Activated naive CD8-positive, alpha-beta T cell treated with anti-CD3 and anti-CD28 coated beads, Interleukin-2, amount 10 ng/mL, durations not matched to agents 7 days and 5 days (primary cell): Measurements from ENCODE around the gene KIAA1217. TPM values are rescaled to one million over a fixed set of nuclear protein-coding genes. Genes with fewer than 3 reads are reported as not detected.
"Not testable (repeated sequence)": the region's sequence is repeated elsewhere in the genome, so short reads cannot be mapped to it uniquely, and the experiment has no call there.

ENCODE experiments used
- ATAC-seq: fragments of 150-1000 bp; cut with Tn5 transposase; one replicate; pipeline ENCODE4 v1.10.0; 2021; ENCODE audit warnings: low read depth, moderate library complexity
- POLR2A ChIA-PET: fragments of 350-600 bp; sonication (Branson Sonifier 250); formaldehyde crosslinking; loops from one replicate; lab custom pipeline; 2021; ENCODE audit warnings: antibody characterized with exemption; lab: Charles Lee
- DNase-seq: peaks from one replicate; pipeline ENCODE4 v3.0.0; 2021
- H3K27ac Mint-ChIP-seq: one replicate; pipeline ENCODE4 v1.8.0; 2022; ENCODE audit warnings: mild to moderate bottlenecking, mixed read lengths
- H3K27me3 Mint-ChIP-seq: one replicate; pipeline ENCODE4 v1.8.0; 2022; ENCODE audit warnings: mild to moderate bottlenecking, moderate library complexity, mixed read lengths
- H3K36me3 Mint-ChIP-seq: one replicate; pipeline ENCODE4 v1.8.0; 2021; ENCODE audit warnings: mild to moderate bottlenecking, mixed read lengths
- H3K4me1 Mint-ChIP-seq: one replicate; pipeline ENCODE4 v1.8.0; 2021; ENCODE audit warnings: mixed read lengths
- H3K4me3 Mint-ChIP-seq: one replicate; pipeline ENCODE4 v1.8.0; 2022; ENCODE audit warnings: mild to moderate bottlenecking, moderate library complexity, mixed read lengths
- H3K9me3 Mint-ChIP-seq: one replicate; pipeline ENCODE4 v1.8.0; 2021; ENCODE audit warnings: mixed read lengths
- total RNA-seq, 2 experiments: library from RNA; stranded (reverse); gene quantifications; one replicate each; pipeline ENCODE4 v1.2.3, GENCODE V29; 2021

The KIAA1217 gene
- total RNA-seq, 2 experiments from 2014 or later = 0.06 TPM; not detected in 1

DNA sequence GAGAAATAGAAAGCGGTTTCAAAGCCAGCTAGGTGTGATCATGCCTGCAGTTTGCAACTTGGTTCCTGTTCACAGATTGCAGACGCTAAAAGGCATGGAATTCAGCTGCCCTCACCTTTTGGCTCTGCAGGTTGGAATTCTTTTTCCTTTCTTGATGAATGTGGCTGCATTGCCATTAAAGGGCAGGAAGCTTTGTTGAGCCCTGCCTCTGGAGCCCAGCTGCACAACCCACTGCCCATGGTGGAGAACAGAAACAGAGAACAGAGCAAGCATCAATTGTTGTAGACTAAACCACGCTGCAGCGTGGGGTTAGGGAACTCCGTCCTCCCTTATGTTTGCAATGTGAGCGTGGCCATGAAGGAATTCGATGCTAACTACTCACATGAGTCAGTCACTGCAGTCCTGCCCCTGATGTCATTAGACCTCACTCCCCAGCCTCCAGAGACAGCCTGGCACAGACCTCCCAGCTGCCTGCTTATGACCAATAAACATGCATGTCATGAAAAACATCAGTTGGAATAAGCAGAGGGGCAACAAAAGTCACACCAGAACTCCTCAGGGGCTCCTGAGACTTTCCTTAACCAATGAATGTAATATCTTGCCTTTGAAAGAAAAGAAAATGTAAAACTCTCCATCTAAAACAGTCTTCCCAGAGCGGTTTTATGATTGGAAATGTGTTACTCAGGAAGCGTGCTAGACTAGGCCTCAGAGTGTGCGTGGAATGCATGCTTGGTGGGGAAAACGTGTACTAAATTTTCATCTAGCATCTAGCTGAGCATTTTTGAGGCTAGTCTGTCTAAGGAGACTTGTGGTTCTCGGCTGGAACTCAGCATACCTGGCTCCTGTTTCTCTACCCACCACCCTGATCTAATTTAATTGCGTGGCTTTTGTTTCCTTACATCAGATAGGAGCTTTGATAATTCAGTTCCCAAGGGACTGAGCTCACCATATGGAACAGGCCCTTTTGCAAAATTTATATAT is 232.2 kb downstream of the KIAA1217 start:
- Mint-ChIP-seq H3K4me1 (peaks cover 1% of the 10 kb centered on the region), H3K27ac (no peak overlapping the region), H3K4me3 (no peak overlapping the region), H3K27me3 (no peaks in the 10 kb centered on the region), H3K36me3 (no peaks in the 10 kb centered on the region), H3K9me3 (no peaks in the 10 kb centered on the region)
- ATAC-seq (no peak), DNase-seq (no peak)
- POLR2A ChIA-PET = no interaction called here

- H3K36me3 Mint-ChIP-seq = no peaks in the 10 kb centered on the region
- no peaks in the 10 kb centered on the region for H3K27me3 Mint-ChIP-seq
- DNase-seq = no peak
- no peak overlapping the region for H3K4me3 Mint-ChIP-seq
- no peaks in the 10 kb centered on the region for H3K9me3 Mint-ChIP-seq
- POLR2A ChIA-PET = no interaction called here
- no peak for ATAC-seq
- peaks cover 1% of the 10 kb centered on the region for H3K4me1 Mint-ChIP-seq
- H3K27ac Mint-ChIP-seq = no peak overlapping the region
Observed at GRCh38 chr10:24442234-24442633, 233.3 kb downstream of the KIAA1217 start.

- H3K4me1 Mint-ChIP-seq, H3K36me3 Mint-ChIP-seq, POLR2A ChIA-PET, H3K27me3 Mint-ChIP-seq, H3K4me3 Mint-ChIP-seq, DNase-seq, H3K27ac Mint-ChIP-seq, H3K9me3 Mint-ChIP-seq, ATAC-seq: not testable (repeated sequence)
Observed at GRCh38 chr10:24442641-24443174, 233.8 kb downstream of the KIAA1217 start.

- Mint-ChIP-seq H3K27me3 (no peaks in the 10 kb centered on the region), H3K9me3 (no peaks in the 10 kb centered on the region), H3K4me3 (no peak overlapping the region), H3K4me1 (peaks cover 1% of the 10 kb centered on the region), H3K36me3 (no peaks in the 10 kb centered on the region), H3K27ac (no peak overlapping the region)
- DNase-seq = no peak
- POLR2A ChIA-PET = no interaction called here
- ATAC-seq = no peak
Observed at GRCh38 chr10:24444337-24444736, 235.4 kb downstream of the KIAA1217 start.

DNA sequence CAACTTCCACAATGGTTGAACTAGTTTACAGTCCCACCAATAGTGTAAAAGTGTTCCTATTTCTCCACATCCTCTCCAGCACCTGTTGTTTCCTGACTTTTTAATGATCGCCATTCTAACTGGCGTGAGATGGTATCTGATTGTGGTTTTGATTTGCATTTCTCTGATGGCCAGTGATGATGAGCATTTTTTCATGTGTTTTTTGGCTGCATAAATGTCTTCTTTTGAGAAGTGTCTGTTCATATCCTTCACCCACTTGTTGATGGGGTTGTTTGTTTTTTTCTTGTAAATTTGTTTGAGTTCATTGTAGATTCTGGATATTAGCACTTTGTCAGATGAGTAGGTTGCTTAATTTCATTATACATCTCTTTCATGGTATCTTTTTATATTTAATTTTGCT is 237.0 kb downstream of the KIAA1217 start:
- H3K36me3 Mint-ChIP-seq, H3K9me3 Mint-ChIP-seq, DNase-seq, POLR2A ChIA-PET, H3K4me1 Mint-ChIP-seq, ATAC-seq, H3K27me3 Mint-ChIP-seq, H3K4me3 Mint-ChIP-seq, H3K27ac Mint-ChIP-seq: not testable (repeated sequence)

DNA sequence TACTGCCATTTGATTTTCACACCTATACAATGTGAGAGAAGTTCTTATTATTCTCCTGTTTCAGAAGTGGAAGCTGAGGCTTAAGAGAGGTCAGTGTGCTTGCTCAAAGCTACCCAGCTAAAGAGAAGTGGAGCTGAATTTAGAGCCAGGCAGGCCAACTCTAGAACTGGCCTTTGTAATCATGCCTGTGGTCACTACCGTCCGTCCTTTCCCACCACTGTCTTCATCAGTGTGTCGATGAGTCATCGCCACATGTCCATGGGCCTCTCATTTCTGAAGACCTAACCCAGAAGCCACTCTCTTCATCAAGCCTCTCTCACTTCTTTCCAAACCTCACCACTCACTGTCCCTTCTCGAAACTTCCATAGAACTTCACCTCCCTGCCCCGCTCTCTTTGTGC is 237.8 kb downstream of the KIAA1217 start:
- Mint-ChIP-seq H3K9me3 (no peaks in the 10 kb centered on the region), H3K4me1 (peaks cover 4% of the 10 kb centered on the region), H3K4me3 (no peak overlapping the region), H3K36me3 (no peaks in the 10 kb centered on the region), H3K27me3 (peaks cover 6% of the 10 kb centered on the region), H3K27ac (no peak overlapping the region)
- POLR2A ChIA-PET = no interaction called here
- DNase-seq (no peak), ATAC-seq (no peak)

DNA sequence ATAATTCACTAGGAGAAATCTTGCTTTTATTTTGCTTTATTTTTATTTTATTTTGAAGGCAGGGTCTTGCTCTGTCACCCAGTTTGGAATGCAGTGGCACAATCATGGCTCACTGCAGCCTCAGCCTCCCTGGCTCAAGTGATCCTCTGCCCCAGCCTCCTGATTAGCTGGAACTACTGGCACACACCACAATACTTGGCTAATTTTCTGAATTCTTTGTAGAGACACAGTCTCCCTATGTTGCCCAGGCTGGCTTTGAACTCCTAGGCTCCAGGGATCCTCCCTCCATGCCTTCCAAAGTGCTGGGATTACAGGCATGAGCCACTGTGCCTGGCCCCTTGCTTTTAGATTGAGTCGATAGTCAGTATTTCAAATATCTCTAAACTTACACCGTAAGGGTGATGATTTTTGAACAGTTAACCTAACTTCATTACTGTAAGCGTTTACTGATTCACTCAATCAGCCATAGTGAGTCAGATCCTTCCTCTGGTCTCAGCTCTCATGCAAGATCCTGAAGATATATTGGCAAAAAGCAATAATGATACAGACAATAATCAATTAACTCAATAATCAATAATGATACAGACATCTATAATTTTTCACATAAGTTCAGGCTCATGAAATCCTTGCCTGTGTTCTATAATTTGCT is 239.5 kb downstream of the KIAA1217 start:
- POLR2A ChIA-PET = no interaction called here
- Mint-ChIP-seq H3K27me3 (peaks cover 8% of the 10 kb centered on the region), H3K36me3 (no peaks in the 10 kb centered on the region), H3K4me1 (peaks cover 8% of the 10 kb centered on the region), H3K9me3 (no peaks in the 10 kb centered on the region), H3K27ac (no peak overlapping the region), H3K4me3 (no peak overlapping the region)
- DNase-seq = no peak
- ATAC-seq = no peak

DNA sequence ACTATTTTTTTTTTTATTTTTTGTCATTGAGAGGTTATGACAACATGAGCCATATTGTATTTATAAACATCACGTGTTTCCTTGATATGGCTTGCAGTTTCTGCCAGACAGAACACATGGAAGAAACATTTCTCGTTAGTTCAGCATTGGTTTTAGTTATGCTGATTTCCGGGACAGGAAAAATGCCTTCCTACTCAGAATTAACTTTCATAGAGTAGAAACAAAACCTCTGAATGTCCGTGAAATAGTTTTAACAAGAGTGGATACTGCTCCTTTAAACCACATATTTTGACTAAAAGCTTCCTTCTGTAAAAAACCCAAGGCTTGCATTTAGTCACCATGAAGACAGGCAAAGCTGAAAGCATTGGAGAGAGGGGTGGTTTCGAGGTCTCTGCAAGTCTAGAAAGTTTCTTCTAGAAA is 240.4 kb downstream of the KIAA1217 start:
- H3K4me1 Mint-ChIP-seq = peaks cover 8% of the 10 kb centered on the region
- H3K4me3 Mint-ChIP-seq = no peak overlapping the region
- POLR2A ChIA-PET = no interaction called here
- peaks cover 14% of the 10 kb centered on the region for H3K27me3 Mint-ChIP-seq
- DNase-seq (no peak), ATAC-seq (no peak)
- H3K9me3 Mint-ChIP-seq = no peaks in the 10 kb centered on the region
- H3K36me3 Mint-ChIP-seq = no peaks in the 10 kb centered on the region
- no peak overlapping the region for H3K27ac Mint-ChIP-seq

GRCh38 chr10:24449769-24450310 is 240.9 kb downstream of the KIAA1217 start:
- ATAC-seq (no peak), DNase-seq (no peak)
- POLR2A ChIA-PET = no interaction called here
- Mint-ChIP-seq H3K4me3 (no peak overlapping the region), H3K4me1 (peaks cover 7% of the 10 kb centered on the region), H3K27ac (no peak overlapping the region), H3K9me3 (no peaks in the 10 kb centered on the region), H3K27me3 (peaks cover 18% of the 10 kb centered on the region), H3K36me3 (no peaks in the 10 kb centered on the region)

- Mint-ChIP-seq H3K4me1 (peaks cover 7% of the 10 kb centered on the region), H3K4me3 (no peak overlapping the region), H3K36me3 (no peaks in the 10 kb centered on the region), H3K9me3 (no peaks in the 10 kb centered on the region), H3K27me3 (peaks cover 24% of the 10 kb centered on the region), H3K27ac (no peak overlapping the region)
- ATAC-seq (no peak), DNase-seq (no peak)
- POLR2A ChIA-PET = no interaction called here
Observed at GRCh38 chr10:24451325-24451820, 242.4 kb downstream of the KIAA1217 start.

- H3K4me3 Mint-ChIP-seq = no peak overlapping the region
- H3K27me3 Mint-ChIP-seq = peaks cover 26% of the 10 kb centered on the region
Observed at GRCh38 chr10:24452030-24452429, 243.1 kb downstream of the KIAA1217 start.

GRCh38 chr10:24453404-24453830 is 244.5 kb downstream of the KIAA1217 start:
- ATAC-seq (no peak), DNase-seq (no peak)
- Mint-ChIP-seq H3K36me3 (no peaks in the 10 kb centered on the region), H3K27me3 (peaks cover 26% of the 10 kb centered on the region), H3K9me3 (no peaks in the 10 kb centered on the region), H3K4me1 (peaks cover 7% of the 10 kb centered on the region), H3K27ac (no peak overlapping the region), H3K4me3 (no peak overlapping the region)
- POLR2A ChIA-PET = no interaction called here

More at GRCh38 chr10:24452030-24452429, 243.1 kb downstream of the KIAA1217 start:
- Mint-ChIP-seq H3K4me1 (peaks cover 7% of the 10 kb centered on the region), H3K27ac (no peak overlapping the region), H3K36me3 (no peaks in the 10 kb centered on the region), H3K9me3 (no peaks in the 10 kb centered on the region)
- POLR2A ChIA-PET = no interaction called here
- ATAC-seq (no peak), DNase-seq (no peak)

- Mint-ChIP-seq H3K27ac (no peak overlapping the region), H3K36me3 (no peaks in the 10 kb centered on the region), H3K9me3 (no peaks in the 10 kb centered on the region), H3K4me3 (no peak overlapping the region), H3K4me1 (peaks cover 7% of the 10 kb centered on the region), H3K27me3 (peaks cover 26% of the 10 kb centered on the region)
- POLR2A ChIA-PET = no interaction called here
- DNase-seq (no peak), ATAC-seq (no peak)
Observed at GRCh38 chr10:24453973-24454372, 245.0 kb downstream of the KIAA1217 start.
